Activated CD8-positive, alpha-beta T cell treated with anti-CD3 and anti-CD28 coated beads for 36 hours (primary cell): Measurements from ENCODE around the gene NFIA. TPM values are rescaled to one million over a fixed set of nuclear protein-coding genes. Genes with fewer than 3 reads are reported as not detected.

Source experiments
- ATAC-seq: fragments of 200-7000 bp; cut with Tn5 transposase; one replicate; pipeline ENCODE4 v1.10.0; 2021; ENCODE audit warnings: mild to moderate bottlenecking, moderate library complexity
- CTCF ChIA-PET: fragments of 350-600 bp; sonication (Branson Sonifier 250); formaldehyde crosslinking; loops from one replicate; lab custom pipeline; 2021; ENCODE audit warnings: antibody characterized with exemption; lab: Charles Lee
- POLR2A ChIA-PET: fragments of 350-600 bp; sonication (Branson Sonifier 250); formaldehyde crosslinking; loops from one replicate; lab custom pipeline; 2021; ENCODE audit warnings: antibody characterized with exemption; lab: Charles Lee
- DNase-seq: peaks from one replicate; pipeline ENCODE4 v3.0.0-alpha.2; 2020
- H3K27ac Mint-ChIP-seq: one replicate; pipeline ENCODE4 v1.8.0; 2021; ENCODE audit warnings: mild to moderate bottlenecking, mixed read lengths
- H3K27me3 Mint-ChIP-seq: one replicate; pipeline ENCODE4 v1.8.0; 2021; ENCODE audit warnings: mixed read lengths
- H3K36me3 Mint-ChIP-seq: one replicate; pipeline ENCODE4 v1.8.0; 2021; ENCODE audit warnings: low read depth, mixed read lengths
- H3K4me1 Mint-ChIP-seq: one replicate; pipeline ENCODE4 v1.8.0; 2021; ENCODE audit warnings: low read depth, mixed read lengths
- H3K4me3 Mint-ChIP-seq: one replicate; pipeline ENCODE4 v1.8.0; 2021; ENCODE audit warnings: mild to moderate bottlenecking, moderate library complexity, mixed read lengths
- H3K9me3 Mint-ChIP-seq: one replicate; pipeline ENCODE4 v1.8.0; 2021; ENCODE audit warnings: mixed read lengths
- intact Hi-C: fragments of 100-400 bp; cut with micrococcal nuclease; formaldehyde crosslinking; loops from one replicate; pipeline ENCODE4 v1.10.0; 2022
- total RNA-seq, 2 experiments: library from RNA; stranded (reverse); gene quantifications; one replicate each; pipeline ENCODE4 v1.2.3, GENCODE V29; 2021
- TF ChIP-seq, protein P1 (sequence below): fragments of 200-600 bp; IDR thresholded peaks from one replicate; pipeline ENCODE4 v1.8.0; 2022; ENCODE audit warnings: antibody characterized with exemption, mild to moderate bottlenecking

NFIA gene
- total RNA-seq, 2 experiments from 2014 or later: 1.9 to 2.4 TPM

GRCh38 chr1:61293197-61293596 is 210.8 kb downstream of the NFIA start:
- TF ChIP-seq, protein P1, sequence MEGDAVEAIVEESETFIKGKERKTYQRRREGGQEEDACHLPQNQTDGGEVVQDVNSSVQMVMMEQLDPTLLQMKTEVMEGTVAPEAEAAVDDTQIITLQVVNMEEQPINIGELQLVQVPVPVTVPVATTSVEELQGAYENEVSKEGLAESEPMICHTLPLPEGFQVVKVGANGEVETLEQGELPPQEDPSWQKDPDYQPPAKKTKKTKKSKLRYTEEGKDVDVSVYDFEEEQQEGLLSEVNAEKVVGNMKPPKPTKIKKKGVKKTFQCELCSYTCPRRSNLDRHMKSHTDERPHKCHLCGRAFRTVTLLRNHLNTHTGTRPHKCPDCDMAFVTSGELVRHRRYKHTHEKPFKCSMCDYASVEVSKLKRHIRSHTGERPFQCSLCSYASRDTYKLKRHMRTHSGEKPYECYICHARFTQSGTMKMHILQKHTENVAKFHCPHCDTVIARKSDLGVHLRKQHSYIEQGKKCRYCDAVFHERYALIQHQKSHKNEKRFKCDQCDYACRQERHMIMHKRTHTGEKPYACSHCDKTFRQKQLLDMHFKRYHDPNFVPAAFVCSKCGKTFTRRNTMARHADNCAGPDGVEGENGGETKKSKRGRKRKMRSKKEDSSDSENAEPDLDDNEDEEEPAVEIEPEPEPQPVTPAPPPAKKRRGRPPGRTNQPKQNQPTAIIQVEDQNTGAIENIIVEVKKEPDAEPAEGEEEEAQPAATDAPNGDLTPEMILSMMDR: no peak
- Mint-ChIP-seq H3K27me3 (peaks cover 3% of the 10 kb centered on the region), H3K9me3 (peaks cover 5% of the 10 kb centered on the region), H3K27ac (no peak overlapping the region), H3K4me3 (no peak overlapping the region), H3K36me3 (peaks cover 7% of the 10 kb centered on the region), H3K4me1 (peaks cover 5% of the 10 kb centered on the region)
- DNase-seq: no peak
- POLR2A ChIA-PET: no interaction called here
- ATAC-seq: no peak
- intact Hi-C loops: no loop called here
- CTCF ChIA-PET: no interaction called here

- intact Hi-C loops: no loop called here
- Mint-ChIP-seq H3K36me3 (peaks cover 7% of the 10 kb centered on the region), H3K4me1 (peaks cover 5% of the 10 kb centered on the region), H3K27ac (no peak overlapping the region), H3K27me3 (peaks cover 3% of the 10 kb centered on the region), H3K9me3 (peaks cover 5% of the 10 kb centered on the region), H3K4me3 (no peak overlapping the region)
- ChIA-PET CTCF (no interaction called here), POLR2A (no interaction called here)
- TF ChIP-seq, protein P1: no peak
- no peak for ATAC-seq
- no peak for DNase-seq
Measured at GRCh38 chr1:61293986-61294504, 211.7 kb downstream of the NFIA start.

GRCh38 chr1:61294930-61295329 is 212.6 kb downstream of the NFIA start:
- peaks cover 3% of the 10 kb centered on the region for H3K27me3 Mint-ChIP-seq
- H3K4me3 Mint-ChIP-seq: no peak overlapping the region
- no peak for ATAC-seq
- TF ChIP-seq, protein P1: no peak
- H3K4me1 Mint-ChIP-seq: peaks cover 5% of the 10 kb centered on the region
- peaks cover 5% of the 10 kb centered on the region for H3K9me3 Mint-ChIP-seq
- H3K27ac Mint-ChIP-seq: no peak overlapping the region
- peaks cover 7% of the 10 kb centered on the region for H3K36me3 Mint-ChIP-seq
- POLR2A ChIA-PET: no interaction called here
- intact Hi-C loops: no loop called here
- no peak for DNase-seq
- CTCF ChIA-PET: no interaction called here

GRCh38 chr1:61295818-61296537 is 213.6 kb downstream of the NFIA start:
- CTCF ChIA-PET: no interaction called here
- TF ChIP-seq, protein P1: no peak
- Mint-ChIP-seq H3K27me3 (peaks cover 3% of the 10 kb centered on the region), H3K36me3 (peaks cover 7% of the 10 kb centered on the region), H3K4me3 (no peak overlapping the region), H3K9me3 (peaks cover 5% of the 10 kb centered on the region), H3K27ac (no peak overlapping the region), H3K4me1 (peaks cover 7% of the 10 kb centered on the region)
- intact Hi-C loops: no loop called here
- DNase-seq (no peak), ATAC-seq (no peak)
- POLR2A ChIA-PET: no interaction called here

GRCh38 chr1:61297887-61298286 is 215.5 kb downstream of the NFIA start:
- ChIA-PET POLR2A (no interaction called here), CTCF (interaction anchor here (1.6 kb wide), 1 partner anchor 21 kb away, joined by 3 read pairs; no protein-coding TSS in a partner anchor)
- intact Hi-C loops: no loop called here
- H3K36me3 Mint-ChIP-seq: peaks cover 7% of the 10 kb centered on the region
- TF ChIP-seq, protein P1: no peak
- H3K4me1 Mint-ChIP-seq: peaks cover 23% of the 10 kb centered on the region
- DNase-seq: no peak
- H3K27me3 Mint-ChIP-seq: peaks cover 3% of the 10 kb centered on the region
- ATAC-seq: no peak
- H3K9me3 Mint-ChIP-seq: peaks cover 5% of the 10 kb centered on the region
- no peak overlapping the region for H3K4me3 Mint-ChIP-seq
- H3K27ac Mint-ChIP-seq: no peak overlapping the region
